Endodermal cell (in vitro differentiated cells): ENCODE measurements around the gene LARP6. TPM values are rescaled to one million over a fixed set of nuclear protein-coding genes. Genes with fewer than 3 reads are reported as not detected.

Source experiments
- DNase-seq: peaks from one replicate; pipeline ENCODE4 v3.0.0-alpha.2; 2017
- H3K27ac ChIP-seq: 2 replicates; pipeline ENCODE4 v1.5.1; 2013; ENCODE audit warnings: mild to moderate bottlenecking, low read depth, low read length, moderate library complexity
- H3K27me3 ChIP-seq: 2 replicates; pipeline ENCODE4 v1.6.1; 2013; ENCODE audit warnings: mild to moderate bottlenecking, low read length, moderate library complexity; ENCODE audit not compliant: insufficient read depth, control insufficient read depth, poor library complexity, severe bottlenecking
- H3K36me3 ChIP-seq: 2 replicates; pipeline ENCODE4 v1.7.0; 2013; ENCODE audit warnings: mild to moderate bottlenecking, low read length, moderate library complexity; ENCODE audit not compliant: control insufficient read depth, insufficient read depth
- H3K4me1 ChIP-seq: one replicate; pipeline ENCODE4 v1.7.0; 2013; ENCODE audit warnings: low read length; ENCODE audit not compliant: control insufficient read depth, insufficient read depth
- H3K4me3 ChIP-seq: 2 replicates; pipeline ENCODE4 v1.5.1; 2013; ENCODE audit warnings: mild to moderate bottlenecking, low read length, moderate library complexity
- H3K9ac ChIP-seq: 2 replicates; pipeline ENCODE4 v1.6.1; 2013; ENCODE audit warnings: mild to moderate bottlenecking, low read length, moderate library complexity; ENCODE audit not compliant: poor library complexity, severe bottlenecking; ENCODE audit errors: extremely low read depth
- H3K9me3 ChIP-seq: 2 replicates; pipeline ENCODE4 v1.6.1; 2013; ENCODE audit warnings: mild to moderate bottlenecking, low read length, moderate library complexity; ENCODE audit not compliant: control insufficient read depth
- H3K27ac Mint-ChIP-seq: 2 replicates; pipeline ENCODE4 v1.8.0; 2020; ENCODE audit warnings: mixed read lengths
- H3K27me3 Mint-ChIP-seq: 2 replicates; pipeline ENCODE4 v1.8.0; 2021; ENCODE audit warnings: mild to moderate bottlenecking, mixed read lengths; ENCODE audit not compliant: insufficient read depth
- H3K36me3 Mint-ChIP-seq: 2 replicates; pipeline ENCODE4 v1.8.0; 2020; ENCODE audit warnings: low read depth, mixed read lengths
- H3K4me1 Mint-ChIP-seq: 2 replicates; pipeline ENCODE4 v1.8.0; 2020; ENCODE audit warnings: mixed read lengths
- H3K4me3 Mint-ChIP-seq: 2 replicates; pipeline ENCODE4 v1.8.0; 2020; ENCODE audit warnings: mild to moderate bottlenecking, moderate library complexity, mixed read lengths
- H3K9me3 Mint-ChIP-seq: 2 replicates; pipeline ENCODE4 v1.8.0; 2020; ENCODE audit warnings: mild to moderate bottlenecking, mixed read lengths
- WGBS, 2 experiments: methylation state at CpG; one replicate each; pipeline versions ENCODE4 v1.1.5 to v1.1.7; 2013; ENCODE audit warnings: missing lambda C conversion rate in 2 of 2, mixed read lengths in 1 of 2; ENCODE audit not compliant: insufficient coverage in 1 of 2, insufficient read length in 1 of 2; 5-methylcytosine and 5-hydroxymethylcytosine counted together
- long read RNA-seq, 4 experiments: library from polyadenylated mRNA in 2 of 4; library from RNA in 1 of 4; library from capped mRNA in 1 of 4; stranded (forward) in 3 of 4; unstranded in 1 of 4; transcript quantifications; one replicate each; pipeline ENCODE4 v2.0.0, GENCODE V29; 2020 to 2021; ENCODE audit warnings: inconsistent platforms in 1 of 4
- polyA plus RNA-seq, 2 experiments: library from polyadenylated mRNA; stranded (reverse); fragments of 50-300 nt; gene quantifications; one replicate each; pipeline ENCODE4 v1.2.3, GENCODE V29; 2013
- total RNA-seq, 2 donors: library from RNA; stranded (reverse); fragmentation: NEBNext Ultra II Directional in 1 of 2; extraction: Animal tissue kit (Norgen Biotek cat#: 25700) in 1 of 2; gene quantifications; 2 replicates in 1 of 2; 3 replicates in 1 of 2; pipeline ENCODE4 v1.2.1, GENCODE V29; 2021
- TF ChIP-seq, protein P1 (sequence below): fragments of 200-600 bp; sonication (generic); conservative IDR thresholded peaks from 2 replicates; pipeline ENCODE4 v1.5.0; 2021; ENCODE audit warnings: antibody characterized with exemption, mild to moderate bottlenecking

The LARP6 gene
- 10 to 100 TPM; 24.0 to 24.9 TPM for total RNA-seq
- polyA plus RNA-seq (2013, experiment 1 of 2): 14.4 TPM
- polyA plus RNA-seq (2013, experiment 2 of 2): 11.8 TPM
- long read RNA-seq, experiment 1, full-length matches to known transcripts: 16 of 25 reads
- long read RNA-seq, experiment 1, partial matches to known transcripts: 3 of 25 reads
- long read RNA-seq, experiment 1, other reads (novel, unspliced or antisense): 6 of 25 reads
- long read RNA-seq, experiment 2, full-length matches to known transcripts: 33 of 34 reads
- long read RNA-seq, experiment 2, partial matches to known transcripts: 0 of 34 reads
- long read RNA-seq, experiment 2, other reads (novel, unspliced or antisense): 1 of 34 reads
- long read RNA-seq, experiment 3: 0 reads
- long read RNA-seq, experiment 4, full-length matches to known transcripts: 2 of 2 reads
- long read RNA-seq, experiment 4, partial matches to known transcripts: 0 of 2 reads
- long read RNA-seq, experiment 4, other reads (novel, unspliced or antisense): 0 of 2 reads

DNA sequence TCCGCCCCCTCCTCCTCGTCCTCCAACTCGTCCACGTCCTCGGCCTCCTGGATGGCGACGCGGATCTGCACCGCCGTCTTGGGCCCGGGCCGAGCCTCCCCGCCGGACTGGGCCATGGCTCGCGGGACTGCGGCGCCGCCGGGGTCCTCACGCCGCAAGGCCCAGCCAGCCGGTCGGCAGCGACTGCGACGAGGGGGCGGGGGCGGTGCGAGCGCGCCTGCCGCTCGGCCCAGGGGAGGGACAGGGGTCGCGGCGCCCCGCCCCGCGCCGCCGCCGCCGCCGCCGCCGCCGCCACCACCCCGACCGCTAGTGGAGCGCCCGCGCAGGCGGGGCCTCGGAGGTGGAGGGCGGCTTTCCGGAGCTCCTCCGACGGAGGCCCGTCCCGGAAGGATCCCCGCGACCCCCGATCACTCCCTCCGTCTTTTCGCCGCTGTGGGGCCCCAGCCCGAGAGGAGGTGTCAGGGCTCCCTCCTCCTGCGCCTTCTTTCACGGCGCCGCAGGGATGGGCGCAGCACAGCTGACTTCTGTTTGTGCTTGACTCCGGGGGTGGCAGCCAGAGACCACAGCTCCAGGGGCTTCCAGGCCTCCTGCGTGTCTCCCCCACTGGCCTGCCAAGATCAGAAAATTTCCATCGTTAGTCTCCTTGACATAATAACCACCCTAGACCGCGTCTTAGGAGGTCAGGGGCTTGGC, at the start of gene LARP6:
TSS of gene LARP6 (minus strand) at position 185 of the 693 bp plus-strand sequence. CDS start at position 116, 69 bp downstream.
- Histone ChIP-seq H3K27me3 (no peaks in the 10 kb centered on the region), H3K9me3 (no peaks in the 10 kb centered on the region), H3K4me3 (peak within 1 kb of the TSS; percentile 87), H3K36me3 (peaks cover 14% of the 10 kb centered on the region), H3K27ac (no peak within 1 kb of the TSS), H3K9ac (peak within 1 kb of the TSS; percentile 45), H3K4me1 (no peaks in the 10 kb centered on the region)
- H3K4me1 Mint-ChIP-seq: peaks cover 15% of the 10 kb centered on the region
- H3K27me3 Mint-ChIP-seq: peaks cover 8% of the 10 kb centered on the region
- H3K9me3 Mint-ChIP-seq: no peaks in the 10 kb centered on the region
- DNase-seq: peak; percentile 87
- H3K4me3 Mint-ChIP-seq: peak within 1 kb of the TSS; percentile 78
- H3K27ac Mint-ChIP-seq: peak within 1 kb of the TSS; percentile 80
- peaks cover 19% of the 10 kb centered on the region for H3K36me3 Mint-ChIP-seq
- WGBS, 2 experiments: 1 to 3% methylated on average over 7 to 78 of the region's 78 CpGs
- TF ChIP-seq, protein P1, sequence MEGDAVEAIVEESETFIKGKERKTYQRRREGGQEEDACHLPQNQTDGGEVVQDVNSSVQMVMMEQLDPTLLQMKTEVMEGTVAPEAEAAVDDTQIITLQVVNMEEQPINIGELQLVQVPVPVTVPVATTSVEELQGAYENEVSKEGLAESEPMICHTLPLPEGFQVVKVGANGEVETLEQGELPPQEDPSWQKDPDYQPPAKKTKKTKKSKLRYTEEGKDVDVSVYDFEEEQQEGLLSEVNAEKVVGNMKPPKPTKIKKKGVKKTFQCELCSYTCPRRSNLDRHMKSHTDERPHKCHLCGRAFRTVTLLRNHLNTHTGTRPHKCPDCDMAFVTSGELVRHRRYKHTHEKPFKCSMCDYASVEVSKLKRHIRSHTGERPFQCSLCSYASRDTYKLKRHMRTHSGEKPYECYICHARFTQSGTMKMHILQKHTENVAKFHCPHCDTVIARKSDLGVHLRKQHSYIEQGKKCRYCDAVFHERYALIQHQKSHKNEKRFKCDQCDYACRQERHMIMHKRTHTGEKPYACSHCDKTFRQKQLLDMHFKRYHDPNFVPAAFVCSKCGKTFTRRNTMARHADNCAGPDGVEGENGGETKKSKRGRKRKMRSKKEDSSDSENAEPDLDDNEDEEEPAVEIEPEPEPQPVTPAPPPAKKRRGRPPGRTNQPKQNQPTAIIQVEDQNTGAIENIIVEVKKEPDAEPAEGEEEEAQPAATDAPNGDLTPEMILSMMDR: no peak

DNA sequence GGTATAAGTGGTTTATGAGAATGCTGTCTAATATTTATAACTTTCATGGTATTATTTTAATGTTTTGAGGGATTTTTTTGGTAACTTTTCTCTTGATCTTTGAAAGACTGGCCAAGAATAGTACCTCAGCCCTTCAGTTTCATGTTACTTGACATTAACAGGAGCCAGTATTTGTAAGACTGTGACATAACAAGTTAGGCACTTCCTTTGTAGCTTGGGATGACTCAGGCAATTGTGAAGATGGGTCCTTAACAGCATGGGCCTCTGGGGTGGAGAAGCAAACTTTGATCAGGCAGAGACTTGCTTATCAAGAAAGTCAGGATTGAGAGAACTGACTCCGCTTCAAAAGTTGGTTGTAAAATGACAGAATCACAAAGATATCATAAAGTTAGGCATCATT, 48.1 kb upstream of the LARP6 start:
- H3K36me3 ChIP-seq: no peaks in the 10 kb centered on the region
- no peak overlapping the region for H3K27ac ChIP-seq
- no peaks in the 10 kb centered on the region for H3K27me3 ChIP-seq
- peaks cover 3% of the 10 kb centered on the region for H3K9me3 ChIP-seq
- peak overlapping the region; percentile 62 for H3K27ac Mint-ChIP-seq
- H3K9ac ChIP-seq: no peak overlapping the region
- no peak overlapping the region for H3K4me3 Mint-ChIP-seq
- peaks cover 8% of the 10 kb centered on the region for H3K4me1 Mint-ChIP-seq
- peak; percentile 54 for DNase-seq
- 79 to 90% methylated on average over 1 of the region's 1 CpG for WGBS, 2 experiments
- TF ChIP-seq, protein P1: no peak
- no peaks in the 10 kb centered on the region for H3K27me3 Mint-ChIP-seq
- no peak overlapping the region for H3K4me3 ChIP-seq
- H3K4me1 ChIP-seq: no peaks in the 10 kb centered on the region
- H3K36me3 Mint-ChIP-seq: peaks cover 9% of the 10 kb centered on the region
- no peaks in the 10 kb centered on the region for H3K9me3 Mint-ChIP-seq

- H3K4me1 ChIP-seq: no peaks in the 10 kb centered on the region
- no peak overlapping the region for H3K9ac ChIP-seq
- TF ChIP-seq, protein P1: peak; percentile 58
- no peaks in the 10 kb centered on the region for H3K27me3 Mint-ChIP-seq
- no peaks in the 10 kb centered on the region for H3K27me3 ChIP-seq
- WGBS, 2 experiments: 7 to 9% methylated on average over 6 to 10 of the region's 10 CpGs
- H3K4me3 Mint-ChIP-seq: peak overlapping the region; percentile 86
- H3K27ac ChIP-seq: peak overlapping the region; percentile 85
- H3K4me1 Mint-ChIP-seq: peaks cover 11% of the 10 kb centered on the region
- no peaks in the 10 kb centered on the region for H3K9me3 ChIP-seq
- no peak for DNase-seq
- no peaks in the 10 kb centered on the region for H3K36me3 ChIP-seq
- peak overlapping the region; percentile 97 for H3K4me3 ChIP-seq
- H3K27ac Mint-ChIP-seq: peak overlapping the region; percentile 91
- H3K9me3 Mint-ChIP-seq: no peaks in the 10 kb centered on the region
- no peaks in the 10 kb centered on the region for H3K36me3 Mint-ChIP-seq
These were observed 39.1 kb upstream of the LARP6 start for GRCh38 chr15:70892912-70893560.
